G401 (cell line): ENCODE measurements around the gene CUL1. TPM values are rescaled to one million over a fixed set of nuclear protein-coding genes. Genes with fewer than 3 reads are reported as not detected.

Experiments used
- DNase-seq: peaks from one replicate; pipeline ENCODE4 v3.0.0-alpha.2; 2015; ENCODE audit warnings: low spot score
- in situ Hi-C: cut with HindIII; loops from 2 replicates; pipeline ENCODE4 v1.10.0; 2016; ENCODE audit warnings: low sequenced_read_pairs, mixed read lengths
- total RNA-seq: library from RNA; depleted of rRNA; stranded (reverse); fragments of >200 nt; shearing (Covaris generic); gene quantifications from 2 replicates; pipeline ENCODE4 v1.2.3, GENCODE V29; 2014; rRNA removed

Gene CUL1
- 69.8 and 84.5 TPM in 2 replicates for total RNA-seq

DNA sequence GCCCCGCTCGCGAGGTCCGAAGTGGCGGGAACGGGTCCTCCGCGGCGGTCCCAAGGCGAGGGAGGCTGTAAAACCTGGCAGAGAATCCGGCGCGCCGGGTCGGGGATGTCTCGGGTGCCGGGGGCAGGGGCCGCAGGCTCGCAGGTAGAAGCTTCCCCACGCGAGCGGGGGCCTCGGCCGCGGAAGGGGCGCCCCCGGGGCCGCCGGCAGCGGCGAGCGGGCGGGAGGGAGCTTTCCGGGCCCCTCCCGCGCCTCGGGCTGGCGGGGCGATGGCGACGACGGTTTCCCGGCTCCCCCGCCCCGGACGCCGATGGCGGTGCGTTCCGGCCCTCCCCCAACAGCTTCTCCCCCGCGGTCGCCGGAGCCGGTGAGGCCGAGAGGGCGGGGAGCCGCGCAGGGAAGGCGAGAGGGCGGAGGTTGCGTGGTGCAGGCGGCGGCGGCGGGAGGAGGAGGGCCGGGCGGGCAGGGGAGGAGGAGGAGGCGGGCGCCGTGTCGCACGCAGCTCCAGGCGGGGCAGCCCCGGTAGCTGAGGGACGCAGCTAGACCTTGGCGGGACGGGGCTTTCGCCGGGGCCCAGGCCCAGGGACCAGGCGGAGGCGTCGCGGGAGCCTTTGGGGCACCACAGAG, at the start of gene CUL1:
CUL1 (plus strand) TSS at position 507 of the 627 bp plus-strand sequence. CDS start 31,220 bp downstream, outside the sequence.
- DNase-seq, result peak; percentile 78
- in situ Hi-C loops, result no loop called here

DNA sequence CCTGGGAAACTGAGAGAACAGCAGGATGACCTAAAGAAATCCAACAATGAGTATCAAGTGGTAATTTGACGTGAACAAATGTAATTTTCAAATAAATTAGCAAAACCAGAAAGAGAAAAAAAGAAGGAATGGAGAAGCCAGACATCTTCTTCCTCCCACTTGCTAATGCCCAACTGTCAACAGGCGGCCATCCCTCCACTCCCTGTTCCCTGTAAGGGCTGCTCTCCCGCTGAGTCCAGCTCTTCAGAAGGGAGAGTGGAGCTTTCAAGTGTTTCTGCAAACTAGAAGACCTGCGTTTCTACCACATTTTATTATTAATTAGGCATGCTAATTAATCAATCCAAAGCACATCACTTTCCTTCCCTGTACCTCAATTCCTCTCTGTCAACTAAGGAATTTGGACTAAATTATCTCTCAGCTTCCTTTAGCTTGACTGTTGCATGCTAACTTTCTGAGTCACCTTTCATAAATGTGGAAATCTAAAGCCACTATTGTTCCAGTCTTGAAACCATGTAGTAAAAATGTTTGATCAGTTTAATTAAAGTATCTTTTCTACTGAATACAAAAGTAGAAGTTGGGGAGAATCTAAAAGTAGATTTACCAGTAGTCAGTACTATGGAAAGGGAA, 48.4 kb upstream of the CUL1 start:
- in situ Hi-C loops, result no loop called here
- DNase-seq, result no peak

DNA sequence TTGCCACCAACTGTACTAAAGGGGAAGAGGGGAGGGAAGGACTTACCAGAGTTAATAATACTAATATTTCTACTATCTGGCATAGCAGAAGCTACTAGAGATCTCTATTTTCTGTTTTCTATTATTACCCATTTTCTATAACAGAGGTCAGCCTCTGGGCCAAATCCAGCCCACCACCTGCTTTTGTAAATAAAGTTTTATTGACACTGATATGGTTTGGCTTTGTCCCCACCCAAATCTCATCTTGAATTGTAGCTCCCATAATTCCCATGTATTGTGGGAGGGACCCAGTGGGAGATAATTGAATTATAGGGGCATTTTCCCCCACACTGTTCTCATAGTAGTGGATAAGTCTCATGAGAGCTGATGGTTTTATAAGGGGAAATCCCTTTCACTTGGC, 45.9 kb upstream of the CUL1 start:
- DNase-seq, result no peak
- in situ Hi-C loops, result no loop called here

DNA sequence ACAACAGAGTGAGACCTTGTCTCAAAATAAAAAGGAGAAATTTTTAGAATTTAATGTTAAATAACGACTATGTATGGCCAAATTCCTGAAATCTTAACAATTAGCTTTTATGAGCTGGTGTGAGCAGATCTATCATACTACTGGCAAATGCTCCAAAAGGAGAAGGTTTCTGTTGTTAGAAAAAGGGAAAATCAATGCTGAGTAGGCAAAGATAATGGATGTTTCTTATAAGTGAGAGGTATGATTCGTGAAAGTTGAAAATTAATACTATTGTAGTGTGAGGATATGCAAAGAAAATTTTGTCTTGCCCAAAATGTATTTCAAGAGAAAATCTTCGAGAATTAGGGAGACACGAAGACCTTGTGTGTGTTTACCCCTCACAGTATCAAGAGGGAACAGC, 40.8 kb upstream of the CUL1 start:
- in situ Hi-C loops, result no loop called here
- DNase-seq, result no peak

DNA sequence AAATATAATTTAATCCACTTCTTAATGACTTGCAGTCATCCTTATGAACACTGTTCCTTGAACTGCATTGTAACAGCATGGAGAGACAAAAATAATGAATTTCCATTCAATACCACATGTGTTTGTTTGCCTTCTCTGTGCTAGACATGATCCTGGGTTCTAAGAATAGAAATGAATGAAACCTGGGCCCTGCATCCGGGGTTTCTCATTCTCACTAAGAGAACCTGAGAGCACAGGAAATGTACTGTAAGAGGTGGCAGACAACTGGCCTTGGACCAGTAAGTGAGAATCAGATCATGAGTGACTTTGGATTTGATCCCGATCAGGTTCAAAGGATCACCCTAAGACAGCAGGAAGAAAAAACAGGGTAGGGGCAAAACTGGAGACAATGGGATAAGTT, 37.2 kb upstream of the CUL1 start:
- in situ Hi-C loops, result no loop called here

DNA sequence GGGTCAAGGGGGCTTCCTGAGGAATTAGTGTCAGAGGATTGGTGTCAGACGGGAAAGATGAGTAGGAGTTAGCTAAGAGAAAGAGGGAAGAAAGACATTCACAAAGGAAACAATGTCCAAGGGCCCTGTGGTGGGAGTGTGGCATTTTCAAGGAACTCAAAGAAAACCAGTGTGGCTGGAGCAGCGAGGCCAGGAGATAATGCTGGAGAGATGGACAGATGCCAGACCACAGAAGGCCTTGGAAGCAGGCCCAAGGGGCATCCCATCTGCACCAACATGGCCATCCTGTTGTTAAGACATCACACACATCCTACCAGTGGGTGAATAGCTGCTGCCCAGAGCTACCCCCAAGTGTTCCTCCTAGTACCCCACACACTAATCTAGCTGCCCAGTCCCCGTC, 36.1 kb upstream of the CUL1 start:
- DNase-seq, result peak; percentile 5
- in situ Hi-C loops, result no loop called here

More for the DNA sequence above, 37.2 kb upstream of the CUL1 start:
- DNase-seq, result no peak

DNA sequence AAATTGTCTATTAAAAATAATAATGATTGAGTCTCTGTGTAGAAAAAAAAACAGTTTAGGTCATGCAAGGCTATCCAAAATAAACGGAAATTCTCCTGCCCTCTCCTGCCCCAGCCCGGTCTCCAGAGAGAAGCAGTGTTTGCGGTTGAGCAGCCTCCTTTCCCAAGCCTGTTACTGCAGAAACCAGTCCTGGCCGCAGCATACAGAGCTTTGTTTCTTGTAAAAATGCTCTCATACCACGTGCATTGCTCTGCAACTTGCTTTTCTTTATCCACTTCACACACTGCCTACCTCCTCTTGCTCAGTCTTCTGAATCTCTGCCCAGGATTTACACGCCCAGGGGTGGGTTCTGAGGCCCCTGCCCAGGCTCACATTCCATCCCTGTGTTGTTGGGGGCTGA, 34.4 kb upstream of the CUL1 start:
- in situ Hi-C loops, result no loop called here
- DNase-seq, result peak; percentile 1

DNA sequence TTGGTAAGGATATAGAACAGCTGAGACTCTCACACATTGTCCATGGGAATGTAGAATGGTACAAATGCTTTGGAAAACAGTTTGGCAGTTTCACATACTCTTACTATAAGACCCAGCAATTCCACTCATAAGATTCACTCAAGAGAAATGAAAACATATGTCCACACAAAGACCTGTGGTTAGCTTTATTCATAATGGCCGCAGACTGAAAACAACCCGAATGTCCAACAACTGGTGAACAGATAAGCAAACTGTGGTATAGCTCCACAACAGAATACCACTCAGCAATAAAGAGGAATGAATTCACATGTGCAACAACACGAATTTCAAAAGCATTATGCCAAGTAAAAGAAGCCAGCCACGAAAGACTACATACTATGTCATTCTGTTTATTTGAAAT, 33.5 kb upstream of the CUL1 start:
- in situ Hi-C loops, result no loop called here
- no peak for DNase-seq

DNA sequence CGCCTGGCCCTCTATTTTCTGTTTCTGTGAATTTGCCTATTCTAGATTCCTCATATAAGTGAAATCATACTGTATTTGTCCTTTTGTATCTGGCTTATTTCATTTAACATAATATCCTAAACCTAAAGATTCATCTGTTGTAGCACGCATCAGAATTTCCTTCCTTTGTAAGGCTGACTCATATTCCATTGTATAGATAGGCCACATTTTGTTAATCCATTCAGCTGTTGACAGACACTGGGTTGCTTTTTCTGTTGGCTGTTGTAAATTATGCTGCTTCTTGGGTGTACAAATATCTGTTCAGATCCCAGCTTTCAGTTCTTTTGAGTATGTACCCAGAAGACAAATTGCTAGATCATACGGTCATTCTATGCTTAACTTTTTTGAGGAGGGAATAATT, 28.8 kb upstream of the CUL1 start:
- in situ Hi-C loops, result no loop called here
- no peak for DNase-seq

DNA sequence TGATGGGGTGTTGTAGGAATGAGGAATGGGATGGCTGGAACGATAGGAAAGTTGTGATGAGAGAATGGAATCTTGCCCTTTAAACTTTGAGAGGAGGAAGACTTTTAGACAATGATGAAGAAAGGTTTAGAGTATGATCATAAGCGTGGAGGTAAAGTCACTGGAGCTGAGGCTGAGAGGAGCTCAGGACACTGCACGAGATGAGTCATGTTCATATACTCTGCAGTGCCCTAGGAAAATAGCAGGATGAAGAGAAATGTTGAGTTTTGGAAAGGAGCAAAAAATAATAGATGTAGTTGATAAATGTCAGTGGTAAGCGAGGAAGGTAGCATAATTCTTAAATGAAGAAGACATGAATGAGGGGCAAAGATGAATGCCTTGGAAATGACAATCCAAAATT, 28.3 kb upstream of the CUL1 start:
- in situ Hi-C loops, result no loop called here
- DNase-seq, result no peak

DNA sequence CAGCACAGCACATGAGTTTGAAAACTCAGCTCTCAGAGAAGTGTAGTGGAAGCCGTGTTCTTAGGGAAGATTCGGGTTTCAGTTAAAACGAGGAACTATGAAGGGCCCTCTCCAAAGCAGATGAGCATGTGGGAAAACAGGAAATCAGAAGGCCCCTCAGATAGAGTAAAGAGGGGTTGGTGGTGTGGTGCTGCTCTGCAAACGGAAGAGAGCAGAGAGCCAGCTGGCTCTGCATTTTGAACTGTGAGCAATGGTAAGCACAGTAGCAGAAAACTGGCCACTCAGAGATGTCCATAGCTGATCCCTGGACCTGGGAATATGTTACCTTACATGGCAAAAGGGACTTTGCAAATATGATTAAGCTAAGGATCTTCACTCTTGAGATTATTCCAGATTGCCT, 27.9 kb upstream of the CUL1 start:
- in situ Hi-C loops, result no loop called here

DNA sequence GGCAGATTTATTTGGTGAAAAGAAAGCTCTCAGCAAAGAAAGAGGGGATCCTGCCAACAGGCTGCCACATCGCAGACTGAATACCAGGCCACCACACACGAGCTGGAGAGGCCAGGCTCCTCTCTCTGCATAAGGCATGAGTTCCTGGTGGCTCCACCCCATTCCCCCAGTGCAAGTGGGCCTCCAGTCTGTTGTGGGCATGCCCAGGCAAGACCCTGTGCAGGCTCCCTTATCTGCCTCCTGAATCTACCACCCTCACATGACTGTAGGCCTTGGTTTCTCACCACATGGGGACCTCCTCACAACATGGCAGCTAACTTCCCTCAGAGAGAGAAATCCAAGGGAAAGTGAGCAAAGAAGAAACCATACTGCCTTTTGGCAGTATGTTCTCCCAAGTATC, 26.7 kb upstream of the CUL1 start:
- in situ Hi-C loops, result no loop called here
- DNase-seq, result no peak

More for the DNA sequence above, 27.9 kb upstream of the CUL1 start:
- DNase-seq, result no peak

DNA sequence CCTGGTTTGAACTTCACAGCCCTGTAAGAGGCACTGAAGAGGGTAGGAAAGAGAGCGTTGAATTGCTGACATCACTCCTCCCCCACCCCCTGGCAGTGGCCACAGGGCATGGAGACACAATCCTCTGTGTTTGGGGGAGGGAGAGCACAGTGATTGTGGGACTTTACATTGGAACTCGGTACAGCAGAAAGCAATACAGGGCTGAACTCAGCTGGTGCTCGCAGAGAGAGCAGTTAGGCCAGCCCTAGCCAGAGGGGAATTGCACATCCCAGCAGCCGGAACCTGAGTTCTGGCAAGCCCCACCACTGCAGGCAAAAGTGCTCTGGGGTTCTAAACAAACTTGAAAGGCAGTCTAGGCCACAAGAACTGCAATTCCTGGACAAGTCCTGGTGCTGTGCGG, 24.0 kb upstream of the CUL1 start:
- in situ Hi-C loops, result no loop called here
- DNase-seq, result no peak

DNA sequence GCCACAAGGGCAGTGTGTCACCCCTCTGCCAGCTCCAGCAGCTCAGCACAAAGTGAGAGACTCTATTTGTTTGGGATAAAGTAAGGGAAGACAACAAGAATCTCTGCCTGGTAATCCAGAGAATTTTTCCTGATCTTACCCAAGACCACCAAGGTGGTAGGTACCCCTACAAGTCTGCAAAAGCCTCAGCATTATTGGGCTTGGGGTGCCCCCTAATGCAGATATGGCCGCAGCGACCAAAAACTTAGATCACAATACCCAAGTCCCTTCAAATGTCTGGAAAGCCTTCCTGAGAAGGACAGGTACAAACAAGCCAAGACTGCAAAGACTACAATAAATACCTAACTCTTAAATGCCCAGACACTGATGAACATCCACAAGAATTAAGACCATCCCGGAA, 22.4 kb upstream of the CUL1 start:
- no peak for DNase-seq
- in situ Hi-C loops, result no loop called here

DNA sequence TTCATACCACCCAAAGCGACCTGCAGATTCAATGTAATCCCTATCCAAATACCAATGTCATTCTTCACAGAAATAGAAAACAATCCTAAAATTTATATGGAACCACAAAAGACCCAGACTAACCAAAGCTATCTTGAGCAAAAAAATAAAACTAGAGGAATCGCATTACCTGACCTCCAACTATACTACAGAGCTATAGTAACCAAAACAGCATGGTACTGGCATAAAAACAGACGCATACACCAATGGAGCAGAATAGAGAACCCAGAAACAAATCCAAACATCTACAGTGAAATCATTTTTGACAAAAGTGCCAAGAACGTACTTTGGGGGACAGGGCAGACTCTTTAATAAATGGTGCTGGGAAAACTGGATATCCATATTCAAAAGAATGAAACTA, 16.9 kb upstream of the CUL1 start:
- in situ Hi-C loops, result no loop called here
- no peak for DNase-seq

DNA sequence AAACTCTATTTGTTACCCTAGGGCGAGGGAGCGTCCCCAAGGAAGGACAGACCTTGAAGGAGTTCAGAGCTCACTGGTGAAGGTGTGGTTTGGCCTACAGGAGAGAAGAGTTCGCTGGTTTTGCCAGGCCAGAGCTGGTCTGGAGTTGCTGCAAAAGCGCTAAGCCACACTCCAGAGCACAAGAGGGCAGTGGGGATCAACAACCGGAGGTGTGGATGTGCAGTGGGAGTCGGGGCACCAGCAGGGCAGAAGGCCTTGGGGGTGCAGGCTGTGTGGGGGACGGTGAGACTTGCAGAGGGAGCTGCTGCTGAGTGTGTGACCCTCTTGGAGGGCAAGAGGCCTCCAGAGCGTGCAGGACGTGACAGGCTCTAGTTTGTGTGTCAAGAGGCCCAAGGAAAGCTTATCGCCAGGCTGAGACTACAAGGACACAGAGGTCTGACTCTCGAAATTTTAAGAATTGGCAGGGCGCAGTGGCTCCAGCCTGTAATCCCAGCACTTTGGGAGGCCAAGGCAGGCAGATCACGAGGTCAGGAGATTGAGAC, 14.3 kb upstream of the CUL1 start:
- in situ Hi-C loops, result no loop called here
- no peak for DNase-seq

DNA sequence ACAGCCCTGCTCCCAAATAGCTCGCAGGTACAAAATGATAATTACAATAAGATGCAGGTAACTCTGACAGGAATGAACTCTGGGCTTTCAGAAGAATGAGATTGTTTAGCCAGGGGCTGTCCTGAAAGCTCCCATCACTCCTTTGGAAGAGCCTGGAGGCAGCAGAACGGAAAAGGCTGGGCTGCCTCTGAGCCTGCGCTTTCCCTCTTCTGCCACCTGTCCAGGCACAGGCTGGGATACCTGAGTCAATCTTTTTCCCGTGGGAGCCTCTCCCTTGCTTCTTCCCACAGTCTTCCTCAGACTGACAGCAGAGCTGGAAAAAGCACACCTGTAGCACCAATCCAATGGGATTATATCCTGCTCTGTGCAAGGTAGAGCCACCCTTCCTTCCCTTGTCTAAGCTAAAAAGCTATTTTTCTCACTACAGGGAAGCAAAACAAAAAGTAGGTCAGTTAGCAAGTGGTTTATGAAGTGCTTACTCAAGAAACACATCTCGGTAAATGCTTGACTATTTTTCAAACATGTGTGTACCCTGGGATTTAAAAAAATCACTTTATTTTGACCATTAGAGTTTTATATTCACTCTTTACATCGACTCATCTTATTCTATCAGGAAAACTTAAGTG, 12.3 kb upstream of the CUL1 start:
- no peak for DNase-seq
- in situ Hi-C loops, result no loop called here

DNA sequence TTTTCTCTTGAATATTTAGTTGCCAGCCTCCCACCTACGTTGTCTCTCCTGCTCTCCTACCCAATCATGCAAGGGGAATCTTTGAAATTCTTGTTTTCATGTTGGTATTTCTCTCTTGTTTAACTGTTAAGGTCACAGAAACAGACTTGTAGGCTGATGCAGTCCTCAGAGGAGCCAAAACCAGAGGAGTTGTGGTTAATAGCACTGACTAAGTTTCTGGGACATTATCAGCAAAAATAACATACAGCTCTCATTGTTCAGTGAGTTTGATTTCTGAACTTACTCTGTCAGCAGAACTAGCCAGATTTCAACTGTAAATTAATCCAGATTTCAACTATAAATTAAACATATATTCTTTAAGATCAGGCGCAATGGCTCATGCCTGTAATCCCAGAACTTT, 11.1 kb upstream of the CUL1 start:
- DNase-seq, result no peak
- in situ Hi-C loops, result no loop called here

DNA sequence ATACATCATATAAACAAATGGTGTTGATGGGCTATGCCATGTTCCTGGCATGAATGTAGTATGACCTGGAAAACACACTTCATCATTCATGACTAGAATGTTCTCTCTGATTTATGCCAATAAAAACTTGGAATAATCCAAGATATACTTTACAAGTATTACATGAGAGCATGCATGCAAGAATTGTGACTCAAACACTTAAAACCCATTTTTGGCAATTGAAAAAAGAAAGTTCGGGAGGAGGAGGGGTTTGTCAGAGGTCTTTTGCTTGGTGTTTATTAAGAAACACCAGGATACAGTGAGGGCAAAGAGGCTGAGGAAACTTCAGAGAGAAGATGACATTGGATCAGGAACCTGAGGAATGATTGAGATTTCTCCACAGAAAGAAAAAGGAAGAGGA, 10.2 kb upstream of the CUL1 start:
- DNase-seq, result no peak
- in situ Hi-C loops, result no loop called here

DNA sequence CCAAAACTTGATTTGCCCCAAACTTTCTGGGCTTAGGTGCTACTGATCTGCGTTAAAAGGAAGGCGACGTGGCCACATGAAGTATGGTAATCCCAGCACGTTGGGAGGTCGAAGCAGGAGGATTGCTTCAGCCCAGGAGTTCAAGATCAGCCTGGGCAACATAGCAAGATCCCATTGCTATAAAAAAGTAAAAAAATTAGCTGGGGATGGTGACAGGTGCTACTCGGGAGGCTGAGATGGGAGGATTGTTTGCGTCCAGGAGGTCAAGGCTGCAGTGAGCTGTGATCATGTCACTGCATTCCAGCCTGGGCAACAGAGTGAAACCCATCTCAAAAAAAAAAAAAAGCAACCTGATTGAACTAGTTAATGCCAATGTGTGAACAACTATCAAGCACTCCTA, 5.1 kb upstream of the CUL1 start:
- in situ Hi-C loops, result no loop called here
- no peak for DNase-seq

DNA sequence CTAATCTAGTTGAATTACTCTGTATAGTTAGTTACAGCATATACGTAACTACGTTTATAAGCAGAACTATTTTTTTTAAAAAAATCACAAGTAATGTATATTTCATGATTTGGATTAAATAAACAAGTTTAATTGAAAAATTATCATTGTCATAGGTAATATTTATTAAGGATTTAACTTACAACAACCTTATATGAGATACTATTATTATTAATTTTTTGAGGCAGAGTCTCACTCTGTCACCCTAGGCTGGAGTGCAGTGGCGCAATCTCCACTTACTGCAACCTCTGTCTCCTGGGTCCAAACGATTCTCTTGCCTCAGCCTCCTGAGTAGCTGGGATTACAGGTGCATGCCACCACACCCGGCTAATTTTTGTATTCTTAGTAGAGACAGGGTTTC, 4.1 kb upstream of the CUL1 start:
- no peak for DNase-seq
- in situ Hi-C loops, result no loop called here
